Naive thymus-derived CD4-positive, alpha-beta T cell (primary cell): ENCODE results near the gene PPP1R36. TPM values are rescaled to one million over a fixed set of nuclear protein-coding genes. Genes with fewer than 3 reads are reported as not detected.

ENCODE experiments used
- ATAC-seq: fragments of 150-1000 bp; cut with Tn5 transposase; 2 replicates; pipeline ENCODE4 v1.10.0; 2021; ENCODE audit warnings: mild to moderate bottlenecking, moderate library complexity
- CTCF ChIA-PET: fragments of 350-600 bp; sonication (Branson Sonifier 250); formaldehyde crosslinking; loops from one replicate; lab custom pipeline; 2021; ENCODE audit warnings: antibody characterized with exemption; lab: Charles Lee
- POLR2A ChIA-PET: fragments of 350-600 bp; sonication (Branson Sonifier 250); formaldehyde crosslinking; loops from one replicate; lab custom pipeline; 2021; ENCODE audit warnings: antibody characterized with exemption, inconsistent platforms; lab: Charles Lee
- DNase-seq, 9 donors: peaks; one replicate each; pipeline versions ENCODE4 v3.0.0 to v3.0.0-alpha.2; 2020 to 2022; ENCODE audit warnings: mixed read lengths in 1 of 9
- H3K27ac ChIP-seq: one replicate; pipeline ENCODE4 v1.7.0; 2013; ENCODE audit warnings: mild to moderate bottlenecking, low read depth, low read length, moderate library complexity
- H3K27me3 ChIP-seq, 2 donors: one replicate each; pipeline ENCODE4 v1.7.0; 2013; ENCODE audit warnings: low read length in 2 of 2, mild to moderate bottlenecking in 2 of 2, moderate library complexity in 2 of 2; ENCODE audit not compliant: control insufficient read depth in 2 of 2, insufficient read depth in 2 of 2
- H3K36me3 ChIP-seq, 3 experiments: 1 replicate in 2 of 3; 2 replicates in 1 of 3; pipeline ENCODE4 v1.7.0; 2013; ENCODE audit warnings: low read length in 3 of 3, mild to moderate bottlenecking in 3 of 3, moderate library complexity in 1 of 3; ENCODE audit not compliant: insufficient read depth in 3 of 3, control insufficient read depth in 2 of 3
- H3K4me1 ChIP-seq, 2 donors: one replicate each; pipeline ENCODE4 v1.7.0; 2013; ENCODE audit warnings: low read length in 2 of 2, mild to moderate bottlenecking in 2 of 2, moderate library complexity in 1 of 2; ENCODE audit not compliant: control insufficient read depth in 2 of 2, insufficient read depth in 2 of 2
- H3K4me3 ChIP-seq: 2 replicates; pipeline ENCODE4 v1.7.0; 2013; ENCODE audit warnings: mild to moderate bottlenecking, low read length
- H3K9me3 ChIP-seq, 3 experiments: 1 replicate in 2 of 3; 2 replicates in 1 of 3; pipeline ENCODE4 v1.7.0; 2013; ENCODE audit warnings: low read length in 3 of 3; ENCODE audit not compliant: control insufficient read depth in 2 of 3
- H3K27ac Mint-ChIP-seq, 9 donors: one replicate each; pipeline ENCODE4 v1.8.0; 2020 to 2022; ENCODE audit warnings: mixed read lengths in 9 of 9, mild to moderate bottlenecking in 8 of 9, moderate library complexity in 5 of 9, inconsistent platforms in 2 of 9
- H3K27me3 Mint-ChIP-seq, 5 donors: one replicate each; pipeline ENCODE4 v1.8.0; 2021 to 2022; ENCODE audit warnings: mixed read lengths in 5 of 5, mild to moderate bottlenecking in 1 of 5
- H3K36me3 Mint-ChIP-seq, 5 donors: one replicate each; pipeline ENCODE4 v1.8.0; 2020 to 2022; ENCODE audit warnings: mixed read lengths in 5 of 5, mild to moderate bottlenecking in 3 of 5, inconsistent platforms in 1 of 5
- H3K4me1 Mint-ChIP-seq, 7 donors: one replicate each; pipeline ENCODE4 v1.8.0; 2020 to 2022; ENCODE audit warnings: mixed read lengths in 7 of 7, mild to moderate bottlenecking in 3 of 7, inconsistent platforms in 1 of 7
- H3K4me3 Mint-ChIP-seq, 10 donors: one replicate each; pipeline ENCODE4 v1.8.0; 2020 to 2022; ENCODE audit warnings: mild to moderate bottlenecking in 10 of 10, mixed read lengths in 10 of 10, moderate library complexity in 6 of 10, inconsistent platforms in 2 of 10
- H3K9me3 Mint-ChIP-seq, 11 donors: one replicate each; pipeline ENCODE4 v1.8.0; 2020 to 2022; ENCODE audit warnings: mixed read lengths in 11 of 11, mild to moderate bottlenecking in 4 of 11, inconsistent platforms in 1 of 11, moderate library complexity in 1 of 11
- intact Hi-C, 2 donors: fragments of 100-400 bp; cut with micrococcal nuclease; formaldehyde crosslinking; loops; one replicate each; pipeline ENCODE4 v1.15.1; 2023
- polyA plus RNA-seq, 2 donors: library from polyadenylated mRNA; unstranded; fragments of 300-500 nt; fragmentation: Illumina TruSeq; gene quantifications; one replicate each; pipeline ENCODE4 v1.2.3, GENCODE V29; 2021
- total RNA-seq, 6 experiments: library from RNA in 5 of 6; stranded (reverse) in 5 of 6; gene quantifications; 1 replicate in 5 of 6; 2 replicates in 1 of 6; pipeline ENCODE4 v1.2.3 and lab custom pipeline; 2021 to 2026

The PPP1R36 gene
- total and polyA plus RNA-seq, 7 experiments from 2014 or later = 0.30 to 0.31 TPM; not detected in 5

DNA sequence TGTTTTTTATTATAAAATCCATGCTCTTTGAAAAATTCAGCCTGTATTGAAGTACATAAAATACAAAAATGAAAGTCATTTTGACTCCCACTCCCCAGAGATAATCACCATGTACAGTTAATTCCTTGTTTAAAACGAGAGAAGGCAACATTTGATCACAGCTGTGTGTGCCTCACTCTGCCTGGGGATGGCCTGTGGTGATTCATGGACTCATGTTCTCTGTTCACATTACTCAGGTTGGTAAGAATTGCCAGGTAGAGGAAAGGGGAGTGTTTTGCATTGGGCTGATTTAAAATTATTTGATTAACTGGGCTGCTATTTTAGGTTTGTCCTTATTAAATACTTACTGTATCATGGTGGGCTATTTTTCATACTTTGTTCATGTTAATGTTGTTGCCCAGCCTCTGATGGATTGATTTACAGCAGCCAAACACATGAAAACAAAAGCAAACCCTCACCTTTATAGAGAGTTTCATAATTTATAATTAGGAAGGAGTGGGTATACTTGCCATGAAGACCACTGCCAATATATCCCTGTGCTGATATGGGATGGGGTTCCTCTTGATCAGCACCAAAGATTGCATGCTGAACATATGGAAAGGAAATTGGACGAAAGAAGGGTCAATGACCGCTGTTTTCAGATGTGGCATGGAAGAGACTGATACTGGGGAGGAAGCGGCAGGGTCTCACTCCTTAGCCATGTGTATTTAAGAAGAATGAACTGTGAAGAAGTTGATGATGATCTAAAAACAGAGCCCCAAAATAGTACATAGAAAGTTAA, 42.2 kb upstream of the PPP1R36 start:
- H3K27me3 ChIP-seq = no peaks in the 10 kb centered on the region
- Mint-ChIP-seq H3K9me3 (peaks cover 0 to 6% (median 0%) of the 10 kb centered on the region in 11 donors), H3K4me1 (peaks cover 60 to 75% (median 68%) of the 10 kb centered on the region in 7 donors), H3K27ac (peak overlapping the region; percentile 66 to 100 (median 97)), H3K4me3 (peak overlapping the region; percentile 66 to 100 (median 92)), H3K36me3 (peaks cover 0 to 29% (median 0%) of the 10 kb centered on the region in 5 donors), H3K27me3 (peaks cover 0 to 3% (median 0%) of the 10 kb centered on the region in 5 donors)
- H3K36me3 ChIP-seq = peaks cover 0 to 8% (median 0%) of the 10 kb centered on the region in 3 experiments
- H3K4me3 ChIP-seq = peak overlapping the region; percentile 88
- no peak for DNase-seq
- no peaks in the 10 kb centered on the region for H3K9me3 ChIP-seq
- H3K27ac ChIP-seq = peak overlapping the region; percentile 99
- ATAC-seq = no peak
- CTCF ChIA-PET = interaction anchor here (0.8 to 5.5 kb wide), 4 partner anchors 11 to 164 kb away, joined by 4 to 40 read pairs (median 25); no protein-coding TSS in a partner anchor
- POLR2A ChIA-PET = interaction anchor here (0.6 to 2.6 kb wide), 5 partner anchors 10 to 41 kb away, joined by 3 to 14 read pairs (median 3); no protein-coding TSS in a partner anchor
- H3K4me1 ChIP-seq = peaks cover 41 to 49% of the 10 kb centered on the region in 2 donors
- intact Hi-C loops = no loop called here

DNA sequence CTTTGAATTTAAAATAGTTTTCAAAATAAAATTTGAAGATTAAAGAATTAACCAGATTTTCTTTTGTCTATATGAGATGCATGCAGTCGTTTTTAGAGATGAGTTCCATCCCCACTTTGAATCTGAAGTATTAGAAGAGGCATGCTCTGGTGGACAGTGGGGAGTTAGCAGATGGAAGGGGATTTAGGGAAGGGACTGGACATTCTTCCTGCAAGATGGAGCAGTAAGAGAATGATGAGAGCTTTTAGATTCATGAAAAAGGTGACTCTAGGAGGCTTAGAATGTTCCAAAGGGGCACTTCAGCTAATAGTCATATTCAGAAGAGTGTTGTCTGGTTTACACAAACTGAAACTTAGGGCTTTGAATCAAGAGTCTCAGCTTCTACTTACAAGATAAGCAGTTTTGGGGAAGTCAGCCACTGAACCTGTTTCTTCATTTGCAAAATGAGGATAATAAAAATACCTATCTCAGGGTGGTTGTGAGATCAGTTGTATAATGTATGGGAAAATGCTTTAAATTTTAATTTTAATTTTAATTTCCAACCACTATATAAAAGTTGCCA, 41.5 kb upstream of the PPP1R36 start:
- H3K4me3 ChIP-seq = no peak overlapping the region
- H3K36me3 ChIP-seq = peaks cover 0 to 2% (median 0%) of the 10 kb centered on the region in 3 experiments
- peaks cover 0 to 3% (median 0%) of the 10 kb centered on the region in 5 donors for H3K27me3 Mint-ChIP-seq
- H3K4me1 Mint-ChIP-seq = peaks cover 61 to 82% (median 75%) of the 10 kb centered on the region in 7 donors
- CTCF ChIA-PET = interaction anchor here (1.5 to 5.5 kb wide), 5 partner anchors 10 to 164 kb away, joined by 3 to 40 read pairs (median 17); no protein-coding TSS in a partner anchor
- peak overlapping the region; percentile 99 for H3K27ac ChIP-seq
- POLR2A ChIA-PET = interaction anchor here (0.7 to 2.6 kb wide), 5 partner anchors 11 to 78 kb away, joined by 3 to 14 read pairs (median 3); no protein-coding TSS in a partner anchor
- peak overlapping the region; percentile 71 to 100 (median 97) for H3K27ac Mint-ChIP-seq
- no peak for ATAC-seq
- H3K36me3 Mint-ChIP-seq = peaks cover 0 to 26% (median 0%) of the 10 kb centered on the region in 5 donors
- H3K9me3 Mint-ChIP-seq = peaks cover 0 to 6% (median 0%) of the 10 kb centered on the region in 11 donors
- H3K9me3 ChIP-seq = no peaks in the 10 kb centered on the region
- peaks cover 46 to 56% of the 10 kb centered on the region in 2 donors for H3K4me1 ChIP-seq
- no peaks in the 10 kb centered on the region for H3K27me3 ChIP-seq
- intact Hi-C loops = no loop called here
- DNase-seq = no peak
- peak overlapping the region in 8 of 10 donors; percentile 17 to 100 (median 88) for H3K4me3 Mint-ChIP-seq

- POLR2A ChIA-PET = interaction anchor here (0.6 to 2.6 kb wide), 7 partner anchors 12 to 565 kb away, joined by 3 to 14 read pairs (median 3); no protein-coding TSS in a partner anchor
Observed at GRCh38 chr14:64509036-64509435, 40.7 kb upstream of the PPP1R36 start.

GRCh38 chr14:64510825-64511671, 38.7 kb upstream of the PPP1R36 start:
- H3K9me3 ChIP-seq = no peaks in the 10 kb centered on the region
- CTCF ChIA-PET = interaction anchor here (0.6 to 5.5 kb wide), 21 partner anchors 8 to 208 kb away, joined by 3 to 40 read pairs (median 5); partner anchors contain the start of gene AKAP5
- H3K4me1 ChIP-seq = peaks cover 60 to 61% of the 10 kb centered on the region in 2 donors
- no peaks in the 10 kb centered on the region for H3K36me3 ChIP-seq
- intact Hi-C loops = loop anchor here (1.0 to 2.0 kb wide), 8 partner anchors 8 to 167 kb away; partner anchors contain the start of genes AKAP5 (in 2 of the 2) and ZBTB25 (in 2 of the 2)
- Mint-ChIP-seq H3K4me3 (peak overlapping the region; percentile 18 to 92 (median 65)), H3K4me1 (peaks cover 60 to 96% (median 90%) of the 10 kb centered on the region in 7 donors), H3K27me3 (no peaks in the 10 kb centered on the region), H3K36me3 (peaks cover 0 to 15% (median 0%) of the 10 kb centered on the region in 5 donors), H3K9me3 (no peaks in the 10 kb centered on the region), H3K27ac (peak overlapping the region; percentile 64 to 99 (median 91))
- H3K27me3 ChIP-seq = no peaks in the 10 kb centered on the region
- H3K4me3 ChIP-seq = no peak overlapping the region
- ATAC-seq = peak; percentile 87
- peak in 8 of 9 donors; percentile 50 to 73 (median 68) for DNase-seq
- POLR2A ChIA-PET = interaction anchor here (0.5 to 4.3 kb wide), 12 partner anchors 9 to 167 kb away, joined by 3 to 37 read pairs (median 4); partner anchors contain the start of genes AKAP5 and HSPA2
- peak overlapping the region; percentile 57 for H3K27ac ChIP-seq

More at GRCh38 chr14:64509036-64509435, 40.7 kb upstream of the PPP1R36 start:
- Histone ChIP-seq H3K4me1 (peaks cover 47 to 56% of the 10 kb centered on the region in 2 donors), H3K36me3 (no peaks in the 10 kb centered on the region), H3K4me3 (no peak overlapping the region), H3K27me3 (no peaks in the 10 kb centered on the region), H3K27ac (peak overlapping the region; percentile 1), H3K9me3 (no peaks in the 10 kb centered on the region)
- no peak for ATAC-seq
- peaks cover 0 to 24% (median 0%) of the 10 kb centered on the region in 5 donors for H3K36me3 Mint-ChIP-seq
- H3K4me1 Mint-ChIP-seq = peaks cover 67 to 89% (median 83%) of the 10 kb centered on the region in 7 donors
- peaks cover 0 to 6% (median 0%) of the 10 kb centered on the region in 11 donors for H3K9me3 Mint-ChIP-seq
- intact Hi-C loops = no loop called here
- H3K27ac Mint-ChIP-seq = peak overlapping the region; percentile 28 to 99 (median 83)
- DNase-seq = no peak
- no peaks in the 10 kb centered on the region for H3K27me3 Mint-ChIP-seq
- CTCF ChIA-PET = interaction anchor here (0.6 to 5.5 kb wide), 8 partner anchors 11 to 585 kb away, joined by 3 to 40 read pairs (median 6); no protein-coding TSS in a partner anchor
- peak overlapping the region in 9 of 10 donors; percentile 25 to 100 (median 61) for H3K4me3 Mint-ChIP-seq

DNA sequence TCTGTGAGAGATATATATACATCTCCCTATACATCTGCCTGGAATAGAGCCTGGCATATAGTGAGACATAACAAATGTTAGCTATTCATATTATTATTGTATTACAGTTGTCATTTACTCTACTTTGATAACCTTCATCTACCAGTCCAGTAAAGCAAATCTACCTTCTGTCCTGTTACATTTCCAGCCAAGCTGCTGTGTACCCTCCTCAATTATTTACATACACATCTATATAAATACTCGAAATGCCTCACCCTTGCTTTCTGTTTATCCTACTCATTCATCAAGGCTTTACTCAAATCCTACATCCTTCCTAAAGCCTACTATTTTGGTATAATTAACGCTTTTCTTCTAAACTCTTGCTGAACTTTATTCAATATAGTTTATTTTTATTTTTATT, 36.5 kb upstream of the PPP1R36 start:
- Histone ChIP-seq H3K36me3 (no peaks in the 10 kb centered on the region), H3K27ac (no peak overlapping the region), H3K4me1 (peaks cover 45 to 57% of the 10 kb centered on the region in 2 donors), H3K9me3 (no peaks in the 10 kb centered on the region), H3K27me3 (no peaks in the 10 kb centered on the region), H3K4me3 (no peak overlapping the region)
- DNase-seq = no peak
- ATAC-seq = no peak
- Mint-ChIP-seq H3K36me3 (peaks cover 0 to 5% (median 0%) of the 10 kb centered on the region in 5 donors), H3K4me3 (no peak overlapping the region), H3K27me3 (no peaks in the 10 kb centered on the region), H3K9me3 (no peaks in the 10 kb centered on the region), H3K4me1 (peaks cover 51 to 94% (median 90%) of the 10 kb centered on the region in 7 donors), H3K27ac (peak overlapping the region in 1 of 9 donors; percentile 27)
- ChIA-PET CTCF (interaction anchor here (1.4 to 5.5 kb wide), 3 partner anchors 20 to 34 kb away, joined by 4 to 33 read pairs (median 4); no protein-coding TSS in a partner anchor), POLR2A (interaction anchor here (1.0 to 4.3 kb wide), 2 partner anchors 8 to 12 kb away, joined by 3 to 37 read pairs; partner anchors contain the start of gene ZBTB1)
- intact Hi-C loops = no loop called here
